Activated naive CD4-positive, alpha-beta T cell treated with anti-CD3 and anti-CD28 coated beads, Interleukin-2, amount 50 U/mL, for 72 hours (primary cell): ENCODE data around the gene MYBBP1A. TPM values are rescaled to one million over a fixed set of nuclear protein-coding genes. Genes with fewer than 3 reads are reported as not detected.
A peak's percentile ranks its signal among the peaks of the same experiment; 100 is the strongest.

Experiments
- ATAC-seq, 2 donors: fragments of 150-1000 bp; cut with Tn5 transposase; 2 replicates each; pipeline ENCODE4 v1.10.0; 2021; ENCODE audit warnings: mild to moderate bottlenecking in 2 of 2, moderate library complexity in 2 of 2
- DNase-seq, 2 donors: peaks; one replicate each; pipeline ENCODE4 v3.0.0; 2021 to 2022; ENCODE audit warnings: low spot score in 2 of 2
- H3K27ac Mint-ChIP-seq, 2 donors: one replicate each; pipeline ENCODE4 v1.8.0; 2022; ENCODE audit warnings: mild to moderate bottlenecking in 2 of 2, mixed read lengths in 2 of 2
- H3K36me3 Mint-ChIP-seq, 2 donors: one replicate each; pipeline ENCODE4 v1.8.0; 2022; ENCODE audit warnings: mixed read lengths in 2 of 2
- H3K9me3 Mint-ChIP-seq, 2 donors: one replicate each; pipeline ENCODE4 v1.8.0; 2022; ENCODE audit warnings: mixed read lengths in 2 of 2
- total RNA-seq, 2 donors: library from RNA; stranded (reverse); gene quantifications; one replicate each; pipeline ENCODE4 v1.2.3, GENCODE V29; 2022

MYBBP1A gene
- total RNA-seq, 2 donors from 2014 or later, result 62.3 to 71.3 TPM

DNA sequence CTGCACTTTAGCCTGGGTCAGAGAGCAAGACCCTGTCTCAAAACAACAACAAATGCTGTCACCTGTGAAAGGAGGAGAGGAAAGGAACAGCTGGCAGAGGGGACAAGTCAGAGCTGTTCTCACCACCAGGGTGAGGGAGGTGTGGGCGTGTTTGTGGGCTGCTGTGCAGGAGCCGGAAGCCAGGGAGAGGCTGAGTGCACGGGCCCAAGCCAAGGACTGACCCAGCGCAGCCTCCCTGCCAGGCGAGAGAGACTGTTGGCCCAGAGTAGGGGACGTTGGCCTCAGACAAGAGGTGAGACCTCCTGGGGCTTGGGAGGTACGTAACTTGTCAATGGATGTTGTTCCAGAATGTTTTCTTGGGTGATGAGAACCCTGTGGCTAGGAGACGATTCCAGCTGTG lies 45.8 kb downstream of the MYBBP1A start:
- ATAC-seq (peak; percentile 73 to 77), DNase-seq (no peak)
- Mint-ChIP-seq H3K36me3 (no peaks in the 10 kb centered on the region), H3K27ac (peak overlapping the region in 1 of 2 donors; percentile 39), H3K9me3 (no peaks in the 10 kb centered on the region)

DNA sequence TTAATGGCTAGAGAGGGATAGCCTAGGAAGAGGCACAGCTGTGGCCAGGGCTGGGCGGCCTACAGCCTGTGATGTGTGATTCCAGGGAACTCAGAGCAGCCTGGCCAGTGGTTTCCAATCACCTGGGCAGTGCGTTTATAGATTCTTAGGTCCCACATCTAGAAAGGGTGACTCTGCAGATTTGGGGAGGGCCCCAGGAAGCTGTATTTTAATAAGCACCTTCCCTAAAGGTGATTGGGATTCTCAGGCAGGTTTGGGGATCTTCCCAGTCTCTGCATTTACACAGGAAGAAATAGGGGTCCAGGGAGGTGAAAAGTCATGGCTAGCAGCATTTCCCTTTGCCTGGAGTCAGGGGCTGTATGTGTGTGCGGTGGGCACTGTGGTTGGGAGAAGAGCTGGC lies 47.0 kb downstream of the MYBBP1A start:
- no peaks in the 10 kb centered on the region for H3K9me3 Mint-ChIP-seq
- no peaks in the 10 kb centered on the region for H3K36me3 Mint-ChIP-seq
- DNase-seq, result no peak
- ATAC-seq, result no peak
- H3K27ac Mint-ChIP-seq, result peak overlapping the region in 1 of 2 donors; percentile 39

DNA sequence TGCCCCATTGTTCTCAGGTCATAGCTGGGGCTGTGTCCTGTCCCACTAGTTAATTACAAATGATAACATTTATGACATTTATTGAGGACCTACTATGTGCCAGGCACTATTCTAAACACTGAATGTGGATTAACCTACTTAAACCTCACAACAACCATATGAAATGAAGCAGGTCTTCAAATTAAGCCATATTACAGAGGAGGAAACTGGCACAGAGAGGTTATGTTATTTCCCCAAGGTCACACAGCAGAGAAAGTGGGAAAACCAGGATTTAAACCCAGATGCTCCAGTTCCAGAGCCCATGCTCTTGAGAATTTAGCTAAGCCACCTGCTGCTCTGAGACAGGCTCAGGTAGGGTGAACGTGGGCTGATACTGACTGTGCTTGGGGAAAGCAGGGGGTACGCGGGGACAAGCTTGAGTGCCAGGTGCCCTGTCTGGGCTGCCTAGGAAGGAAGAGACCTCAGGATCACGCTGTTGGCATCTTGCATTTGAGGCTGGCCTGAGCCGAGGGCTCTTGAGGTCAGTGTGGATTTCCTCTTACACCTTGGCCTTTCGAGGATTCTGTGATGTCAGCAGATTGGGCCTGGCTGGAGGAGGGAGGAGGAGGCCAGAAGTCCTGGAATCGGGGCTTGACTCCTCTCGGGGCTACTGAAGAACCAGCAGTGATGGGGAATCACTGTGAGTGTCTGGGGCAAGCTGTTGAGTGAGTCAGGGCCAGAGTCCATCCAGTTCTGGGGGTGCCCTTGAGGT lies 47.6 kb downstream of the MYBBP1A start:
- DNase-seq, result no peak
- no peak for ATAC-seq
- Mint-ChIP-seq H3K36me3 (no peaks in the 10 kb centered on the region), H3K27ac (peak overlapping the region in 1 of 2 donors; percentile 39), H3K9me3 (no peaks in the 10 kb centered on the region)

DNA sequence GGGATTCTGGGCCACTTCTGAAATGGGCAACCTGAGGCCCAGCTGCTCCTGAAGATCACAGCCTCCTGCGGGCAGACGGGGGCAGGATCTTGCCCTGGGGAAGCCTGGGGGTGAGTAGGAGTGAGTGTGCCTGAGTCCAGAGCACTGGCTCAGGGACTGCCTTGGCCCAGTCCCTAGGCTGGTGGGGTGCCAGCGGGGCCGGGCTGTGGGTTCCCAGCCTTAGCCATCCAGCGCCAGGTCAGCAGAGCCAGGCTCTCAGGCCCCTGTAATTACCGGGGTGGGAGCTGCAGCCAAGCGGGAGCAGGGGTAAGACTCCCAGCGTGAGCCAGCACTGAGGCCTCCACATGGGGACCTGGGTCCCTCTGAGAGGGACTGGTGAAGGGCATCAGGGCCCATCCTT lies 48.3 kb downstream of the MYBBP1A start:
- Mint-ChIP-seq H3K36me3 (no peaks in the 10 kb centered on the region), H3K27ac (no peak overlapping the region), H3K9me3 (no peaks in the 10 kb centered on the region)
- DNase-seq, result no peak
- no peak for ATAC-seq

DNA sequence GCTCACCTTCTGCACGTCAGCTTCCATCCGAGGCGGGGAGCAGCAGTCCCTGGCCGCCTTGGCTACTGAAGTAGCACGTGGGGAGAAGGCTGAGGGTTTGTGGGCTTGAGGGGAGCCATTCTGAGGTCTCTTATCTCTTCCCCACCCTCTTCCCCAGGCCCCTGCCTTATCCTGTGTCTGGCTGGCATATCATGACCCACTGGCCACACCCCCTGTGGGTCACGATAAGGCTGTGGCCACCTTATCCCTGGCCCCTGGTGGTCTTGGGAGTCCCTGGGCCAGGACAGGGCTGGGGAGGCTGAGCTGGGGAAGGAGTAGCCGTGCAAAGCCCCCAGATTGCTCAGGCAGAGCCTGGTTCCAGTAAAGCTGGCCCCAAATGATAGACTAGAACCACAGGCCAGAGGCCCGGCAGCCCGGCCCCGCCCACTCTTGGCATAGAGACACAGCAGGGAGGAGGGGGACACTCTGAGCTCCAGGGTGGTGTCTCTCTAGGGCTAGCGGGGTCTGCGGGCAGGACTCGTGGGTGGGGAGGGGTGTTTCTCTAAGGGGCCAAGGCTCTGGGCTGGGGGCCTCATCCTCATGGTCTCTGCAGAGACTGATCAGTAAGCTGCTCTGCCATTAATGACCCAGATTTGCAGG lies 48.9 kb downstream of the MYBBP1A start:
- DNase-seq (no peak), ATAC-seq (no peak)
- H3K36me3 Mint-ChIP-seq, result no peaks in the 10 kb centered on the region
- H3K9me3 Mint-ChIP-seq, result no peaks in the 10 kb centered on the region
- H3K27ac Mint-ChIP-seq, result no peak overlapping the region

DNA sequence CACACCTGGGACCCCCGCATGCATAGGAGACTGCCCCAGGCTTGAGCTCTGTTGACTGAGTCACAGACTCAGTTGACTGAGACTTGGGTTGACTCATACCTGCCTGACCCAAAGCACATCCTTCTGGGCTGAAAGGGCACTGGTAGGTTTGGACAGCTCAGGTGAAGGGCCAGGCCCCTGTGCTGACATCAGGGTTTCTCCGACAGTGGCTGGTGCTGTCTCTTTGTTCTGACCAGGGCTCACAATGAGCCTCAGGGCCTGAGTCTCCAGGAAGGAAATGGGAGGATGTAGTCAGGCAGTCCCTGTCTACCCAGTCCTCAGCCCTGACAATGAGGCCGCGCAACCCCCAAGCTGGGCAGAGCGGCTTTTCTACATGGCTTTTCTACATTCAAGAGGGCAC lies 50.0 kb downstream of the MYBBP1A start:
- DNase-seq (no peak), ATAC-seq (peak in 1 of 2 donors; percentile 56)
- Mint-ChIP-seq H3K36me3 (no peaks in the 10 kb centered on the region), H3K9me3 (no peaks in the 10 kb centered on the region), H3K27ac (no peak overlapping the region)

DNA sequence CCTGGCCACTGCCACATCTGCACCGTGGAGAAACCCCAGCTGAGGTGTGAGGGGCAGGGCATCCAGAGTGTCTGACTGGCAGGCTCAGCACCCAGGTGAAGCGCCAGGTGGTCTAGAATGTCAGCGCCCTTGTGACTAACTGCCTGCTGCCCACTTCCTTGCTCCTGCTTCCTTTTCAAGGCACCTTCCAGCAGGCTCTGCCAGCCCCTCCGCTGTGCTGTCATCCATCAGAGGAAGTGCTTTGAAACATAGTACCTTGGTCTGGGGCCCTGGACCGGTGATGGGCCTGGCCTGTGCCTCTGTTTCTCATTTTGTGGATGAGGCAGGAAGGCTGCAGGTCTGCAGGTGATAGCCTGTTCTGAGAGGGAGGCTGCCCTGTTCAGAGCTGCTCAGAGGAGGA lies 51.0 kb downstream of the MYBBP1A start:
- Mint-ChIP-seq H3K36me3 (no peaks in the 10 kb centered on the region), H3K9me3 (no peaks in the 10 kb centered on the region), H3K27ac (no peak overlapping the region)
- ATAC-seq (peak; percentile 21 to 26), DNase-seq (no peak)

DNA sequence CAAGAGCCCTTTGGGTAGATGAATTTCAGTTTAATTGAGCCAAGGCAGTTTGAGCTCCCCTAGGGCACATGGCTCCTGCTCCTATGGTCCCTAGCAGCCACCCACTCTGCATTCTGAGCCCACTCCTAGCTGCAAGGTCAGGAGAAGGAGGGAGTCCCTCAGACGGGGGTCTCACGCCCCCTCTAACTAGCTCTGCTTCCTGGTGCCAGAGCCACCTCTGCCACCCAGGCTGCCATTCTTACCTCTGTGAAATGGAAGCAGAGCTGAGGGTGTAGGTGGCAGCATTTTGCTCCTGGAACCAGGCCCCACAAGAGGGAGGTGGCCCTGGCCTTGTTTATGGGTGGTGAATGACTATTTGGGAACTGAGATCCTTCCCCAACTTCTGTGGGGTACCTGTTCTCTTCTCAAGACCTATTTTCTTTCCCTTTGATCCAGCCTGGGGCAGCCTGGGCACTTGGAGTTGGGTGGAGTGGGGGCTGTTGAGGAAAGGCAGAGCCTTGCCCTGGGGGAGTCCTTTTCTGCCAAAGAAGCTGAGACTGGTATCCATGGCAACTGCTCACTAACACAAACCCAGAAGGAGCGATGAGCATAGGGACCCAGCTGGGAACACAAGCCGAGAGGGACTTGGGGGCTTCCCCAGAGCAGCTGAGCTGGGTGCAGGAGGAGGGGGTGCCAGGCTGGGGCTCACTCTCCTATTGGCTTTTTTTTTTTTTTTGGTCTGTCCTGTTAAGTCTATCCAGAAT lies 51.7 kb downstream of the MYBBP1A start:
- no peak overlapping the region for H3K27ac Mint-ChIP-seq
- DNase-seq, result no peak
- ATAC-seq, result no peak
- no peaks in the 10 kb centered on the region for H3K9me3 Mint-ChIP-seq
- H3K36me3 Mint-ChIP-seq, result no peaks in the 10 kb centered on the region

DNA sequence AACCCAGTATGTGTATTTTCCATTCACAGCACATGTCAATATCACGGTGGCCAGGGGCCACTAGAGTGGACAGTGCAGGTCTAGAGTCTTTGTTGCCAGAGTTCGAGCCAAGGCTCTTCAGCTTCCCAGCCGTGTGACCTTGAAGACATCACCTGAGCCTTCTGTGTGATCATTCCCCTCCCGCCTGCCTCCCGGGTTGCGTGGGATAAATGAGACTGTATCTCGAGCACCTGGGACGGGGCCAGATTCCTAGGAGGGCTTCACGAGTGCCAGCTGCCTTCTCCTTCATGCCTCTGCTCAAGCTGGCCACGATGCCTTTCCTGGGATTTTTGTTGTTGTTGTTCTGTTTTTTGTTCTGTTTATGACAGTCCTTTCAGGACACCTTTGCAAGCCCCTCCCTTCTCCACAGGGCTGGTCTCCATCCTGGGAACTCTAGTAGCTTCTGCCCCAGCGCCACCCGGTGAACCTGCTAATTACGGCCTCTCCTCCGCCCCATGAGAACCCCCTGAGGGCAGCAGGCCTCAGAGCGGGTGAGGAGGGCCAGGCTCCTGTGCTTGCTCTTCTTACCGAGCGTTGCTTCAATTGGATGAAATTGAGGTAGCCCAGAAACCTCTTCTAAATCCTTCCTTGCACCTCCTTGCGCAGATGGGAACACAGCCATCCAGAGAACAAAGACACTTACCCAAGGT lies 52.6 kb downstream of the MYBBP1A start:
- H3K27ac Mint-ChIP-seq, result no peak overlapping the region
- ATAC-seq (no peak), DNase-seq (no peak)
- H3K9me3 Mint-ChIP-seq, result no peaks in the 10 kb centered on the region
- H3K36me3 Mint-ChIP-seq, result no peaks in the 10 kb centered on the region

DNA sequence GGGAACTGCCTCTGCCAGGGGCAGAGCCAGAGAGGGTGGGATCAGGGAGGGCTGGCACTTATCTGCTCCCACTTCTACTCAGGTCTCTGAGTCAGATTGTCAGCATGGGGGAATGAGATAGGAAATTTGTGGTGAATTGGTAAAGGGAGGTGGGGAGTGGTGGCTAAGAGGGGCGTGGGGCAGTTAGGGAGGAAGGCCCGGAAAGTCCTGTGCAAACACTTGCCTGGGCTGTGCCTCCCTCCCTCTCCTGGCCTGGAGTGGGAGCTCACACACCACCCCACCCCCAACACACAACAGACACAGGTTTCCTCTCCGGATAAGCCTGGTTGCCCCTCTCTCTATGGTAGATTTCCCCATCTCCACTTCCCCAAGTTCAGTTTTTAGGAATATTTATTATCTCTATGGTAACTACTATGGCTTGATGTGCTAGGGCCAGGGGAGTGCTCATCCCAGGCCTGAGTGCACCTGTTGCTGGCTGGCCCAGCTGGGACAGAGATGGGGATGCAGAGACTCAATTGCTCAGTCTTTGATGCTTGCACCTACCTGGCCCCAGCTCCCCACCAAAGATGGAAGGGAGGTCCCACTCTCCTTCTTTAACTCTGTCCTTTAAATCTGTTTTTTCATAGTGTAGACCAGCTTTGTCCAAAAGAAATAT lies 53.8 kb downstream of the MYBBP1A start:
- DNase-seq (no peak), ATAC-seq (no peak)
- H3K36me3 Mint-ChIP-seq, result no peaks in the 10 kb centered on the region
- no peaks in the 10 kb centered on the region for H3K9me3 Mint-ChIP-seq
- H3K27ac Mint-ChIP-seq, result no peak overlapping the region

DNA sequence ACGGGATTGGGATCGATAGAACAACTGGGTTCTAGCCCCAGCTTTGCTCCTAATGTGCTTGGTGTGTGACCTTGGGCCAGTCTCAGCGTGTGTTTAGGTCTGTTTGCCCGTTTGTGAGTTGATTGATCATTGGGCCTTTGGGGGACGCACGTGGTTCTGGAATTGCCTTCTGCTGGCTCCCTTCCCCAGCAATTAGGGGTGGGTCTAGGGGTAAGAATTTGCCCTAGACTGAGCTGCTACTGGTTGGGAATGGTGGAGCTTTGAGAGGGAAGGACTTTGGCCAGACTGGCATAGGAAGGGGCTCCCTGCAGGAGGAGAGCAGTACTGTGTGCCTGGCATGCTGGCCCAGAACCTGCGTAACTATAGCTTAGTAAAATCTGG lies 55.0 kb downstream of the MYBBP1A start:
- H3K36me3 Mint-ChIP-seq, result no peaks in the 10 kb centered on the region
- no peaks in the 10 kb centered on the region for H3K9me3 Mint-ChIP-seq
- ATAC-seq (no peak), DNase-seq (no peak)
- no peak overlapping the region for H3K27ac Mint-ChIP-seq

DNA sequence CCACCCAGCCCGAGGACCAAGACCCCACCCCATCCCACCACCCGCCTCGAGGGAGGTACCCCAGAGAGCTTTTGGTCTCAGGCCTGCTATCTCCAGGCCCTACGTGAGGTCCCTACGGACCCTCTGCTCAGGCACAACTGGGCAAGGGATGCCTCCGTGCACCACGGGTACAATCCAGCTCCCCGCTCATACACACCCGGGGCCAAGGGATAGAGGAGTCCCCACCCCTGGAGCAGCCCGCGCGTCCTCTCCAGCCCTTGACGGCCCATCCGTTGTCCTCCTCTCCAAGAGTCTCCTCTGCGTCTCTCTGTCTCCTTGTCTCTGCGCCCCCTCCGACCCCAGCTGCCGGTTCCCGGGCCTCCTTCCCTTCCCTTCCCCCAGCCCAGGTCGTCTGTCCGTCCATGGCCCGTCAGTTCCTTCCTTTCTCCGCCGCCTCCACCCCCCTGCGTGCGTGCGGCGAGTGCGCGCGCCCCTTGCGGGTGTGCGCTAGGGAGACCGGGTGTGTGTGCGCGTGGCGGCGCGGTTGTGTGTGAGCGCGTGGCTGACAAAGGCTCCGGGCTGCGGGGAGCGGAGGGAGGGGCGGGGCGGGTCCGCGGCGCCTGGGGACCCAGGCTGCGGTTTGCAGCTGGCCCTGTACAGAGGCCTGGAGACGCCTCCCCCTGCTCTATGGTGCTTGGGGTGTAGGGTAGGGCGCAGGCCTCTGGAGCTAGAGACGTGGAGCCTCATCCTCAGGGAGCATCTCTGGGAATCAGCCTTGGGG lies 55.6 kb downstream of the MYBBP1A start:
- no peaks in the 10 kb centered on the region for H3K9me3 Mint-ChIP-seq
- H3K27ac Mint-ChIP-seq, result no peak overlapping the region
- no peak for DNase-seq
- no peaks in the 10 kb centered on the region for H3K36me3 Mint-ChIP-seq
- ATAC-seq, result peak; percentile 18 to 21

DNA sequence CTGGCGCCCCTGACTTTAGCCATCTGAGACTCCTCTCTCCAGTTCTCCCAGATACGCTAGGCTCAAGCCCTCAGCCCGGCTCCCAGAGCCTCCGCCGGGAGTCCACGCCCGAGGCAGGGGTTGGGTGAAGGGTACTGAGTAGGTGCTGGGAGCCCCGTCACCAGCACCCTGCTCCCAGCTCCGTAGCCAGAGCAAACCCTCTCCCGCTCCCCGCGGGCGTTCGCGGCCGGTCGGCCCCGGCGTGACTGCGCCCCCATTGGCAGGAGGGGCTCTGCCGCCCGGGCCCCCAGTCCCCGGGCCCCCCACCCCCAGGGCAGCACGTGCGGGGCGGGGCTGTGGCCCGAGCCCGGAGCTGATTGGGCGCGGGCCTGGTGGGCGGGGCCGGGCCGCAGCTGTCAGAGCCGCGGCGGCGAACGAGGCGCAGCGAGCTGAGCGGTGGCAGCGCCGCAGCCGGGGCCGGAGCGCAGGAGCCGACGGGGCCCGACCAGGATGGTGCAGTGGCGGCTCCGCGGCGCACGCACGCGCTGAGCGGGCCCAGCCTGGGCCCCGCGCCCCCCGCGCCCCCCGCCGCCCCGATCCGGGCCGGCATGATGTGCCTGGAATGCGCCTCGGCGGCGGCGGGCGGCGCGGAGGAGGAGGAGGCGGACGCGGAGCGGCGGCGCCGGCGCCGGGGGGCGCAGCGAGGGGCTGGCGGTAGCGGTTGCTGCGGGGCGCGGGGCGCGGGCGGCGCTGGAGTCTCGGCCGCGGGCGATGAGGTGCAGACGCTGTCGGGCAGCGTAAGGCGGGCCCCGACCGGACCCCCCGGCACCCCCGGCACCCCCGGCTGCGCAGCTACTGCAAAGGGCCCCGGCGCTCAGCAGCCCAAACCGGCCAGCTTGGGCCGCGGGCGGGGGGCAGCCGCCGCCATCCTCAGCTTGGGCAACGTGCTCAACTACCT lies 56.5 kb downstream of the MYBBP1A start, which contains the start of gene SPNS2:
SPNS2 (plus strand) TSS at position 421 of the 937 bp plus-strand sequence; CDS start at position 588, 167 bp downstream.
- no peaks in the 10 kb centered on the region for H3K9me3 Mint-ChIP-seq
- peak in 1 of 2 donors; percentile 70 for DNase-seq
- no peak within 1 kb of the TSS for H3K27ac Mint-ChIP-seq
- no peaks in the 10 kb centered on the region for H3K36me3 Mint-ChIP-seq
- peak; percentile 78 to 91 for ATAC-seq

DNA sequence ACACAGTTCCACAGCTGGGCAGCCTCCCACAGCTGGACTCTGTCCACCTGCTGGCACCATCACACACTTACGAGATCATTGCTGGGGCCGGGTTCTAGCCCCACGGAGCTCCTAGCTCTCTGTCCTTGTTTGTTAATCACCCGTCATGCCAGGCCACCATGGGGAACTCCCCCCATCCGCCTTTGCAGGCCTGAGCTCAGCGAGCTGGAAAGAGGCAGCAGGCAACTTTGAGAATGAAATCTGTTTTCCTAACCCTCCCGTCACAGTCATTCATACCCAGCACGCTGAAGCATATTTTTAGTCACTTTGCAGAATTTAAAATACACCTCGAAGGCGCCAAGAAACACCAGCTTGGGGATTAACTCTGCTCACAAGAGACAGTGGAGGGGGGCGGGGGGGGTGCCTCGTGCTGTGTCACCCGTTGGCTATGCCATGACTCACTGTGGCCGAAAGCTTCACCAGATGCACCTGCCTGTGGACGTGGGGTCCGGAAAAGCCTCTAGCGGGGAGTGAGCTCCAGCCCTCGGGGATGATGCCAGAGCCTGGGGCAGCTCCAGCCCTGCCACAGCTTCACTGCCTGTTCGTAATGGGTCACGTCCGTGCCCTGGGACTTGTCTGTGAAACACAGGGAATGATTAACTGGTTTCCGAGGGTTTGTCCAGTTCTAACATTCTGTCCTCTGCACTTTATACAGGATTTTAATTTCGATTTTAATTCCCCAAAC lies 57.9 kb downstream of the MYBBP1A start:
- ATAC-seq, result no peak
- Mint-ChIP-seq H3K9me3 (no peaks in the 10 kb centered on the region), H3K36me3 (no peaks in the 10 kb centered on the region), H3K27ac (no peak overlapping the region)
- DNase-seq, result no peak
